ENCODE data around the gene MCTP1. TPM values are rescaled to one million over a fixed set of nuclear protein-coding genes. Genes with fewer than 3 reads are reported as not detected.

MCTP1 gene
- total RNA-seq, 1 experiment from 2014 or later = 0.44 TPM

- DNase-seq (ENCODE audit: low read depth, low spot score) (no peak), ATAC-seq (no peak)
- Histone ChIP-seq H3K27me3 (ENCODE audit: insufficient read depth, low read length) (no peaks in the 10 kb centered on the region; the same call in 1 of the 2 replicates), H3K9me3 (ENCODE audit: control insufficient read depth in 1 of 2, insufficient read depth in 1 of 2, low read depth in 1 of 2, low read length in 2 of 2) (no peaks in the 10 kb centered on the region), H3K79me2 (ENCODE audit: insufficient read depth, low read length) (no peaks in the 10 kb centered on the region), H3K4me2 (ENCODE audit: low read length) (no peak overlapping the region), H3K4me1 (ENCODE audit: control insufficient read depth in 1 of 2, insufficient read depth in 2 of 2, low read length in 2 of 2) (no peaks in the 10 kb centered on the region), H3K9ac (ENCODE audit: low read length) (no peak overlapping the region), H3K27ac (ENCODE audit: low read depth, low read length) (no peak overlapping the region), H3K9me2 (ENCODE audit: insufficient read depth) (no peaks in the 10 kb centered on the region), H2AFZ (ENCODE audit: low read depth, low read length, poor library complexity, severe bottlenecking) (no peak overlapping the region), H3K36me3 (ENCODE audit: control insufficient read depth in 1 of 2, insufficient read depth in 2 of 2, low read length in 2 of 2) (no peaks in the 10 kb centered on the region), H4K20me1 (ENCODE audit: insufficient read depth) (no peaks in the 10 kb centered on the region), H3K4me3 (replicated peaks in 1 of 2; ENCODE audit: low read depth in 1 of 2, low read length in 2 of 2) (no peak overlapping the region)
- TF ChIP-seq ELF1 (IDR thresholded peaks at IDR 0.05; ENCODE audit: borderline replicate concordance, low read depth) (no peak), EZH2 (IDR thresholded peaks at IDR 0.05) (no peak), JUND (IDR thresholded peaks at IDR 0.05) (no peak), EZH2phosphoT487 (IDR thresholded peaks at IDR 0.05; ENCODE audit: borderline replicate concordance) (no peak), TCF7L2 (IDR thresholded peaks at IDR 0.05; ENCODE audit: borderline replicate concordance, extremely low read depth, insufficient read depth, insufficient read length) (no peak), ZBTB33 (IDR thresholded peaks at IDR 0.05; ENCODE audit: extremely low read depth, insufficient replicate concordance, low read length) (no peak), SIN3A (IDR thresholded peaks at IDR 0.05; ENCODE audit: low read depth) (no peak), POLR2A (IDR thresholded peaks at IDR 0.05; ENCODE audit: borderline replicate concordance, extremely low read depth, insufficient read depth, insufficient read length) (no peak), CBX3 (IDR thresholded peaks at IDR 0.05; ENCODE audit: low read depth) (no peak), FOSL1 (IDR thresholded peaks at IDR 0.05; ENCODE audit: low read depth) (no peak), RAD21 (IDR thresholded peaks at IDR 0.05; ENCODE audit: low read depth) (no peak), ZNF274 (IDR thresholded peaks at IDR 0.05; ENCODE audit: low read depth, low read length) (no peak), SP1 (IDR thresholded peaks at IDR 0.05; ENCODE audit: low read depth) (no peak)
- TF ChIP-seq, protein P1, sequence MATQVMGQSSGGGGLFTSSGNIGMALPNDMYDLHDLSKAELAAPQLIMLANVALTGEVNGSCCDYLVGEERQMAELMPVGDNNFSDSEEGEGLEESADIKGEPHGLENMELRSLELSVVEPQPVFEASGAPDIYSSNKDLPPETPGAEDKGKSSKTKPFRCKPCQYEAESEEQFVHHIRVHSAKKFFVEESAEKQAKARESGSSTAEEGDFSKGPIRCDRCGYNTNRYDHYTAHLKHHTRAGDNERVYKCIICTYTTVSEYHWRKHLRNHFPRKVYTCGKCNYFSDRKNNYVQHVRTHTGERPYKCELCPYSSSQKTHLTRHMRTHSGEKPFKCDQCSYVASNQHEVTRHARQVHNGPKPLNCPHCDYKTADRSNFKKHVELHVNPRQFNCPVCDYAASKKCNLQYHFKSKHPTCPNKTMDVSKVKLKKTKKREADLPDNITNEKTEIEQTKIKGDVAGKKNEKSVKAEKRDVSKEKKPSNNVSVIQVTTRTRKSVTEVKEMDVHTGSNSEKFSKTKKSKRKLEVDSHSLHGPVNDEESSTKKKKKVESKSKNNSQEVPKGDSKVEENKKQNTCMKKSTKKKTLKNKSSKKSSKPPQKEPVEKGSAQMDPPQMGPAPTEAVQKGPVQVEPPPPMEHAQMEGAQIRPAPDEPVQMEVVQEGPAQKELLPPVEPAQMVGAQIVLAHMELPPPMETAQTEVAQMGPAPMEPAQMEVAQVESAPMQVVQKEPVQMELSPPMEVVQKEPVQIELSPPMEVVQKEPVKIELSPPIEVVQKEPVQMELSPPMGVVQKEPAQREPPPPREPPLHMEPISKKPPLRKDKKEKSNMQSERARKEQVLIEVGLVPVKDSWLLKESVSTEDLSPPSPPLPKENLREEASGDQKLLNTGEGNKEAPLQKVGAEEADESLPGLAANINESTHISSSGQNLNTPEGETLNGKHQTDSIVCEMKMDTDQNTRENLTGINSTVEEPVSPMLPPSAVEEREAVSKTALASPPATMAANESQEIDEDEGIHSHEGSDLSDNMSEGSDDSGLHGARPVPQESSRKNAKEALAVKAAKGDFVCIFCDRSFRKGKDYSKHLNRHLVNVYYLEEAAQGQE (IDR thresholded peaks at IDR 0.05; ENCODE audit: low read depth) = no peak
- TF ChIP-seq, protein P2, sequence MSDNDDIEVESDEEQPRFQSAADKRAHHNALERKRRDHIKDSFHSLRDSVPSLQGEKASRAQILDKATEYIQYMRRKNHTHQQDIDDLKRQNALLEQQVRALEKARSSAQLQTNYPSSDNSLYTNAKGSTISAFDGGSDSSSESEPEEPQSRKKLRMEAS (IDR thresholded peaks at IDR 0.05) = no peak
- TF ChIP-seq, protein P3, sequence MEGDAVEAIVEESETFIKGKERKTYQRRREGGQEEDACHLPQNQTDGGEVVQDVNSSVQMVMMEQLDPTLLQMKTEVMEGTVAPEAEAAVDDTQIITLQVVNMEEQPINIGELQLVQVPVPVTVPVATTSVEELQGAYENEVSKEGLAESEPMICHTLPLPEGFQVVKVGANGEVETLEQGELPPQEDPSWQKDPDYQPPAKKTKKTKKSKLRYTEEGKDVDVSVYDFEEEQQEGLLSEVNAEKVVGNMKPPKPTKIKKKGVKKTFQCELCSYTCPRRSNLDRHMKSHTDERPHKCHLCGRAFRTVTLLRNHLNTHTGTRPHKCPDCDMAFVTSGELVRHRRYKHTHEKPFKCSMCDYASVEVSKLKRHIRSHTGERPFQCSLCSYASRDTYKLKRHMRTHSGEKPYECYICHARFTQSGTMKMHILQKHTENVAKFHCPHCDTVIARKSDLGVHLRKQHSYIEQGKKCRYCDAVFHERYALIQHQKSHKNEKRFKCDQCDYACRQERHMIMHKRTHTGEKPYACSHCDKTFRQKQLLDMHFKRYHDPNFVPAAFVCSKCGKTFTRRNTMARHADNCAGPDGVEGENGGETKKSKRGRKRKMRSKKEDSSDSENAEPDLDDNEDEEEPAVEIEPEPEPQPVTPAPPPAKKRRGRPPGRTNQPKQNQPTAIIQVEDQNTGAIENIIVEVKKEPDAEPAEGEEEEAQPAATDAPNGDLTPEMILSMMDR (IDR thresholded peaks at IDR 0.05 in 2 of 3, conservative IDR thresholded peaks at IDR 0.05 in 1 of 3; ENCODE audit: borderline replicate concordance in 1 of 3, insufficient read depth in 1 of 3, low read depth in 2 of 3, low read length in 2 of 3) = no peak
- no TSS peak for BruUV-seq (replicated peaks)
- ChIA-PET RAD21 (ENCODE audit: low non-redundant PET in 1 of 2, low total read pairs in 2 of 2, uncharacterized antibody in 2 of 2, unreplicated experiment in 2 of 2) (no interaction called here), CTCF (no interaction called here), POLR2A (no interaction called here)
- intact Hi-C loops (cut with micrococcal nuclease) = no loop called here
Measured at GRCh38 chr5:95244479-95244878, 40.4 kb downstream of the MCTP1 start.

Data from HCT116 (cell line).